GM10266 (cell line): ENCODE data around the gene WTIP.
"Not testable (repeated sequence)": the region's sequence is repeated elsewhere in the genome, so short reads cannot be mapped to it uniquely, and the experiment has no call there.

Source experiments
- DNase-seq: peaks from one replicate; pipeline ENCODE4 v3.0.0; 2012; ENCODE audit errors: extremely low spot score
- TF ChIP-seq, protein P1 (sequence below): IDR thresholded peaks from 2 replicates; pipeline ENCODE4 v1.5.1; 2012; ENCODE audit warnings: mild to moderate bottlenecking, low read depth; ENCODE audit not compliant: control insufficient read depth, insufficient read depth; ENCODE audit errors: missing control alignments

WTIP gene

DNA sequence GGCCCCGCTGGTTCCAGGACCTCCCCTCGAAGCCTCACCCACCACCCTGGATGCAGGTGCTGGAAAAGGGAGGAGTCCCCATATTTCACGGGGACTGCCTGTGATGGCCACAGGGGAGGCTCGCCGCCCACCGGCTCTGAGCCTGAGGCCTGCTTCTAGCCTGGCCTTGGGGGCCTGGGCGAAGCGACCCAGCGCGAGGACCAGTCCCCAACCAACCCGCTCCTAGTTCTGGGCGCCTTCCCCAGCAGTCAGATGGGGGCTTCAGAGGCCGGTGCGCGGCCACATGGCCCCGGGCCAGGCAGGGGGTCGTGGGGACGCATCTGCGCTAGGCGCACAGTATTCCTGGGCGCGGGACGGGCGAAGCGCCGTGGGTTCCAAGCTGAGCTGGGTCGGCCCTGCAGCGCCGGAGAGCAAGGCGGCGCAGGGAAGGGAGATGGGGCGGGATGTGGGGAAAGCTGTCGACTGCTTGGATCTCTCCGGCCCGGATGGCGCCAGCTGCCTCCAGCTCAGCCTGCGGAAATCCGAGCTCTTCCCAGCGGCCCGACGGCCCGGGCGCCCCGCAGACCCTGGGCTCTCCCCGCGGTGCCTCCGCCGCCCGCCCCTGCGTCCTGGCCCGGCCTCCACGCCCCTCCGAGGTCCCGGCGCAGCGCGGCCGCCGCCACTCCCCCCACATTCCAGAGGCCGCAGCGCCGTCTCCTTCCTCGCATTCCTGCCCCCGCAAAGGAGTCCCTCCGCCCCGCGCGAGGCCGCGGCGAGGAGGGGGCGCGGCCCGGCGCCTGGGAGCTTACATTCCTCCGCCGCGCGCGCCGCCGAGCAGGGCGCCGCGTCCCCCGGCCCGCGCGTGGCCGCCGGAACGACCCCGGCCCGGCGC is at the start of gene WTIP:
TSS of gene WTIP (plus strand) at position 788 of the 871 bp plus-strand sequence. CDS start 217 bp downstream, outside the sequence.
- no peak for DNase-seq
- TF ChIP-seq, protein P1, sequence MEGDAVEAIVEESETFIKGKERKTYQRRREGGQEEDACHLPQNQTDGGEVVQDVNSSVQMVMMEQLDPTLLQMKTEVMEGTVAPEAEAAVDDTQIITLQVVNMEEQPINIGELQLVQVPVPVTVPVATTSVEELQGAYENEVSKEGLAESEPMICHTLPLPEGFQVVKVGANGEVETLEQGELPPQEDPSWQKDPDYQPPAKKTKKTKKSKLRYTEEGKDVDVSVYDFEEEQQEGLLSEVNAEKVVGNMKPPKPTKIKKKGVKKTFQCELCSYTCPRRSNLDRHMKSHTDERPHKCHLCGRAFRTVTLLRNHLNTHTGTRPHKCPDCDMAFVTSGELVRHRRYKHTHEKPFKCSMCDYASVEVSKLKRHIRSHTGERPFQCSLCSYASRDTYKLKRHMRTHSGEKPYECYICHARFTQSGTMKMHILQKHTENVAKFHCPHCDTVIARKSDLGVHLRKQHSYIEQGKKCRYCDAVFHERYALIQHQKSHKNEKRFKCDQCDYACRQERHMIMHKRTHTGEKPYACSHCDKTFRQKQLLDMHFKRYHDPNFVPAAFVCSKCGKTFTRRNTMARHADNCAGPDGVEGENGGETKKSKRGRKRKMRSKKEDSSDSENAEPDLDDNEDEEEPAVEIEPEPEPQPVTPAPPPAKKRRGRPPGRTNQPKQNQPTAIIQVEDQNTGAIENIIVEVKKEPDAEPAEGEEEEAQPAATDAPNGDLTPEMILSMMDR: no peak

DNA sequence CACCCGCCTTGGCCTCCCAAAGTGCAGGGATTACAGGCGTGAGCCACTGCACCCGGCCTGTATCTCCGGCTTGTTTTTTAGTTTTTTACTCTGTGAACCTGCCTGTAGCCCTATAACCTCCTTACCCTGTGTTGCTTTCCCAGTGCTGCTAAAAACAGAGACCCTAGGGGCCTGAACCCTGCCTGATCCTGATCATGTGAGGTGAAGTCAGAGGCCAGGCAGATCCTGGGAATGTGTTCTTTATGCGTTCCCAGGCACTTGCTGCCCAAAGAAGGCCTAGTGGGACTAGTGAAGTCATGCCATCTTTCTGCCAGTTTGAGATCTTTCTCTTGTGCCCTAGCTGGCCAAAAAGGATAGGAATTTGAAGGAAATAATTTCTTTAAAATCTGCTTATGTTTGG is 48.8 kb upstream of the WTIP start:
- DNase-seq: no peak
- TF ChIP-seq, protein P1: no peak

DNA sequence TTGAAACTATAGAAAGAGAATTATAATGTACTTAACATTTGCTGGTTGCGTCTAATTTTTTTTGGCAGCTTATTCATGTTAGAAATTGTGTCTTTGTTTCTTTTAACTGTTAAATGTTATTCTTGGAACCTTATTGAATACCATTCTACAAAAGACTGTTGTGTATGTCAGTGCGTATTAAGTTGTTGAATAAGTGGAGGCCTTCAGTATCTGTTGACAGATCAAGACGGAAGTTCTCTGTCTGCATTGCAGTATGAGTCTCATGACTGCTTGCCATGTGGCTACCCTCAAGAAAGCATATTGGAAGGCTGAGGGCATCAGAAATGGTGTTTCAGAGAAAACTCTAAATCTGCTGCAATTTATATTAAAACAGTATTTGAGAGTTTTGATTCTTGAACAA is 44.8 kb upstream of the WTIP start:
- TF ChIP-seq, protein P1: no peak
- no peak for DNase-seq

DNA sequence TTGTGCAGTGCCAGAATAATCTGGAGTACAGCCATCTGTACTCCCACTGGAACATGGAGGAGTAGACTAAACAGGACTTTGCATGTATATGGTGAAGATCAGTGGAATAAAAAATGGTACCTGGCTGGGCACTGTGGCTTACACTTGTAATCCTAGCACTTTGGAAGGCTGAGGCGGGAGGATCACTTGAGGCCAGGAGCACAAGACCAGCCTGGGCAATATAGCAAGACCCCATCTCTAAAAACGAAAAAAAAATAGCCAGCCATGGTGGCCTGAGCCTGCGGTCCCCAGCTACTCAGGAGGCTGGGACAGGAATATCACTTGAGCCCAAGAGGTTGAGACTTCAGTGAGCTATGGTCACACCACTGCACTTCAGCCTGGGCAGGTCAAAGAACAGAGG is 33.4 kb upstream of the WTIP start:
- no peak for DNase-seq
- TF ChIP-seq, protein P1: no peak

DNA sequence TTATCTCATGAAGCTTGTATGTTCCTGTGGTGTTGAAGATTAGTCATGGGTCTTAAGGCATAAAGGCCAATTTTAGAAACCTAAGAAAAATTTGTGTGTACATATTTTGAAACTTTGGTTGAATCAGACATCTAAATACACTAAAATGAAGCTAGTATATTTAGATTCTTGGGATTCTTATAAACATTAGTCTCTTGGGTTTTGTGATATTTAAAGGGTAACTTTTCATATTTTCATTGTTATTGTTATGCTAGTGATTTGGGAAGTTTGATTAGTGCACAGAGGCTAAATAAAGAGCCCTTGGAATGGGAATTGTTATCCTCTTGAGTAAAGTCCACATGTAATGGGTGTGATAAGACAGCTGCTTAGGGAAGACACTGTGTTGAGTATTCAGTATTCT is 28.8 kb upstream of the WTIP start:
- no peak for DNase-seq
- TF ChIP-seq, protein P1: no peak

DNA sequence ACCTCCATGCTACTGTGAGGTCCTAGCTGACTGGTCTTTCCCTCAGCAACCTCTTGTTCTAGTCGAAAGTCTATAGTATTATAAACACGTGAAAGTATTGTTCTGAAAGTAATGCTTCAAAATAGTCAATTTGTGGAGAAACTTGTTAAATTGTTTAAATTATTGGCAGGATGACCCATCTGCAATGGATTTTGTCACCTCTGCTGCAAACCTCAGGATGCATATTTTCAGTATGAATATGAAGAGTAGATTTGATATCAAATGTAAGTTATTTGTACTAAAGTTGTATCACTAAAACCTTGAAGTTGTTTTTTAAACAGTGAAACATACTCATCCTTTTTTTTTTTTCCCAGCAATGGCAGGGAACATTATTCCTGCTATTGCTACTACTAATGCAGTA is 27.5 kb upstream of the WTIP start:
- no peak for DNase-seq
- TF ChIP-seq, protein P1: no peak

DNA sequence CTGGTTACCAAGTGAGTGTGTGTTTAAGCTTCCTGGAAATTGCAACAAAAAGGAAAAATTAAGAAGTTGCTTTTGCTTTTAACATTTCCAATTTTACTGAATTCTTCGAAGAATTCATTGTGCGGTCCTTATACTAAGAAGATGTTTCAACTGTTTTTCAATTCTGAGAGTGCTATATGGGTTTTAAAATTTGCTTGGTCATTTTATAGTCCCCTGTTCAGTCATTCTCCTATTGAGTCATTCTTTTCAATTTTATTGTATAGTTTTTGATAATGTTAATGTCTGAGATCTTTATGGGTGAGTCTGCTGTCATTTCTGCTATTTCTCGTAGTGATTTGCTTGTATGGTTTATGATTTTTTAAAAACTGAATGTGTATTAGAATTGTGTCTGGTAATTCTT is 26.9 kb upstream of the WTIP start:
- TF ChIP-seq, protein P1: no peak
- DNase-seq: no peak

DNA sequence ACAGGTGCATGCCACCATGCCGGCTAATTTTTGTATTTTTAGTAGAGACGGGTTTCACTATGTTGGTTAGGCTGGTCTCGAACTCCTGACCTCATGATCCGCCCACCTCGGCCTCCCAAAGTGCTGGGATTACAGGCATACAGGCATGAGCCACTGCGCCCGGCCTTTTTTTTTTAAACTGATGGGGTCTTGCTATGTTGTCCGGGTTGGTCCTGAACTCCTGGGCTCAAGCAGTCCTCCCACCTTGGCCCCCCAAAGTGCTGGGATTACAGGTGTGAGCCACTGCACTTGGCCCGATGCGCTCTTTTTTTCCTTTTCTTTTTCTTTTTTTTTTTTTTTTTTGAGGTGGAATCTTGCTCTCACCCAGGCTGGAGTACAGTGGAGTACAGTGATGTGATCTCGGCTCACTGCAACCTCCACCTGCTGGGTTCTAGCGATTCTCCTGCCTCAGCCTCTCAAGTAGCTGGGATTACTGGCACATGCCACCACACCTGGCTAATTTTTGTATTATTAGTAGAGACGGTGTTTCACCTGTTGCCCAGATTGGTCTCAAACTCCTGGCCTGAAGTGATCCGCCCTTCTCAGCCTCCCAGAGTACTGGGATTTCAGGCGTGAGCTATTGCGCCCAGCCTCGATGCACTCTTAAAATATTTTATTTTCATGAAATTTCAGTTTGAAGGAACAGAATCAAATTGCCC is 25.6 kb upstream of the WTIP start:
- DNase-seq: not testable (repeated sequence)
